Measurements from ENCODE around the gene ZNRF3.

GRCh38 chr22:29078869-29079207, 195.5 kb downstream of the ZNRF3 start:
- no peak for TF ChIP-seq EZH2phosphoT487 (IDR thresholded peaks at IDR 0.05; ENCODE audit: insufficient read depth, low read depth)
- TF ChIP-seq EZH2 (IDR thresholded peaks at IDR 0.05; ENCODE audit: insufficient read depth, poor library complexity, severe bottlenecking): no peak
